Natural killer cell treated with Interleukin-12 subunit alpha and Interleukin-12 subunit beta and Interleukin-15 and Interleukin-18, amount 100 ng/mL, for 72 hours (primary cell): ENCODE results near the gene BACH2. TPM values are rescaled to one million over a fixed set of nuclear protein-coding genes. Genes with fewer than 3 reads are reported as not detected.

ENCODE experiments used
- ATAC-seq, 2 donors: fragments of 150-1000 bp; cut with Tn5 transposase in 1 of 2; sonication (Bioruptor Pico), chemical (Tn5 transposase) in 1 of 2; 2 replicates each; pipeline ENCODE4 v1.10.0; 2021
- DNase-seq: peaks from one replicate; pipeline ENCODE4 v3.0.0; 2022; ENCODE audit warnings: low spot score
- H3K27ac Mint-ChIP-seq, 2 donors: 1 replicate in 1 of 2; 2 replicates in 1 of 2; pipeline ENCODE4 v1.8.0; 2022; ENCODE audit warnings: mixed read lengths in 2 of 2, mild to moderate bottlenecking in 1 of 2, moderate library complexity in 1 of 2
- H3K27me3 Mint-ChIP-seq, 2 donors: 1 replicate in 1 of 2; 2 replicates in 1 of 2; pipeline ENCODE4 v1.8.0; 2022; ENCODE audit warnings: mixed read lengths in 2 of 2
- H3K36me3 Mint-ChIP-seq: one replicate; pipeline ENCODE4 v1.8.0; 2022; ENCODE audit warnings: mixed read lengths
- H3K4me1 Mint-ChIP-seq, 2 donors: 1 replicate in 1 of 2; 2 replicates in 1 of 2; pipeline ENCODE4 v1.8.0; 2022; ENCODE audit warnings: low read depth in 2 of 2, mixed read lengths in 2 of 2, mild to moderate bottlenecking in 1 of 2
- H3K4me3 Mint-ChIP-seq: one replicate; pipeline ENCODE4 v1.8.0; 2022; ENCODE audit warnings: mixed read lengths
- H3K9me3 Mint-ChIP-seq: 2 replicates; pipeline ENCODE4 v1.8.0; 2022; ENCODE audit warnings: mixed read lengths
- total RNA-seq, 2 donors: library from RNA; stranded (reverse); gene quantifications; one replicate each; pipeline ENCODE4 v1.2.3, GENCODE V29; 2022

Gene BACH2
- total RNA-seq, 2 donors from 2014 or later, result 3.1 to 5.8 TPM

DNA sequence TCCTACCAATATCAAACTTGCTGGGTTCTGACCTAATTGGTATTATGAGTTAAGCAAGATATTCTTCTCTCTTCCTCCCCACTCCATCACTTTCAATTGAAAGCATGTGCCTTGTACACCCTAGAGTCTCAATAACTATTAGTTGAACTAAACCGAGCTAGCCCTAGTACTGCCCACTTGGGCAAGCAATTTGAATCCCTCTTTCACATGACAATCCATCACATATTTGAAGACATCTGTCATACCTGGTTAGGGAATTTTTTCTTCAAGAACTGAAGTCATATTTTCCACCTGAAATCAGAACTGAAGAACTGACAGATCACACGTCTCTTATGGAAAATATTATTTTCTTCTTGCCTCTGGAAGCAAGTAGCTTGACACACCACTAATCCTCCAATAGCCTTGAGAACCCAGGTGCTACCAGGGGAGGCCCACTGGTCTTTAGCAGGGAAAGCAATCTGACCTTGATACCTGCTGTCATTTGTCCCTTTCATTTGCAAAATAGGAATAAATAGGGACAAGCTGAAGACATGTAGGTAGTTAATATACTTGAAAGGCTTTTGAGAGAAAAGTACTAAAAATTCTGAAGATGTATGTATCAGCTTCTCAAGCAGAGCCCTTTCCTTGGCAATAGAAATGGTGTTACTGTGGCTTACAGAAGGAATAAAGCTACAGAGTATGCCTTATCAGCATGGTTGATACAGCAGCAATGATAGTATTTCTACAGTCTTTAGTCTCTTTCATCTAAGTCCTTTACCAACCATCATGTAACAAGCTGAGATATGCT, 331.0 kb downstream of the BACH2 start:
- Mint-ChIP-seq H3K27me3 (no peaks in the 10 kb centered on the region), H3K4me1 (peaks cover 4 to 14% of the 10 kb centered on the region in 2 donors), H3K4me3 (no peak overlapping the region), H3K27ac (no peak overlapping the region), H3K36me3 (no peaks in the 10 kb centered on the region), H3K9me3 (no peaks in the 10 kb centered on the region)
- no peak for ATAC-seq
- DNase-seq, result no peak

DNA sequence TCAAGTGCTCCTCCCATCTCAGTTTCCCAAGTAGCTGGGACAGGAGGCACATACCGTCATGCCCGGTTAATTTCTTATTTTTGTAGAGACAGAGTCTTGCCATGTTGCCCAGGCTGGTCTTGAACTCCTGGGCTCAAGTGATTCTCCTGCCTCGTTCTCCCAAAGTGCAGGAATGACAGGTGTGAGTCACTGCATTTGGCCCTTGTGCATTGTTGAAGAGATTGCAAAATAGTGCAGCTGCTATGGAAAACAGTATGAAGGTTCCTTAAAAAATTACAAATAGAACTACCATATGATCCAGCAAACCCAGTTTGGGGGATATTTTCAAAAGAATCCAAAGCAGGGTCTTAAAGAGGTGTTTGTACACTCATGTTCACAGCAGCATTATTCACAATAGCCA, 333.3 kb downstream of the BACH2 start:
- H3K27me3 Mint-ChIP-seq, result no peaks in the 10 kb centered on the region
- H3K4me1 Mint-ChIP-seq, result peaks cover 4 to 14% of the 10 kb centered on the region in 2 donors
- H3K9me3 Mint-ChIP-seq, result no peaks in the 10 kb centered on the region
- no peaks in the 10 kb centered on the region for H3K36me3 Mint-ChIP-seq
- H3K27ac Mint-ChIP-seq, result no peak overlapping the region
- DNase-seq (no peak), ATAC-seq (no peak)
- no peak overlapping the region for H3K4me3 Mint-ChIP-seq

DNA sequence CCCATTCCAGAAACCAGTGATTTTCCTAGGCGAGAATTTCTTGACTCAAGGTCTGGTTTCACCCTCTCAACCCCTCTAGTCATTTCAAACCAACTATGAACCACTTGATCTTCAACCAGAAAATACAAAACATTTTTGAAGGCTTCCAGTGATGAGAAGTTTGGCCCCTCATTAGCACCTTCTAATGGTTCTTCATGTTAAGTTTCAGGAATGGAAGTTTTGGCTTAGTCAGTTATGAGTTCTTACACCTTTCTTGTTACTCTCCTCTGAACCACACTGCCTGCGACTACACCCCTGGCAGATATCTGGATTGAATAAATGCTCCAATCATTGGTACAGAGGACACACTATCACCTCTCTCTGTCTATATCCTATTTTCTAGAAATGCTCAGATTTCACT, 335.2 kb downstream of the BACH2 start:
- Mint-ChIP-seq H3K27ac (no peak overlapping the region), H3K9me3 (no peaks in the 10 kb centered on the region), H3K36me3 (no peaks in the 10 kb centered on the region), H3K27me3 (no peaks in the 10 kb centered on the region), H3K4me1 (peaks cover 4 to 14% of the 10 kb centered on the region in 2 donors), H3K4me3 (no peak overlapping the region)
- ATAC-seq, result no peak
- DNase-seq, result no peak

DNA sequence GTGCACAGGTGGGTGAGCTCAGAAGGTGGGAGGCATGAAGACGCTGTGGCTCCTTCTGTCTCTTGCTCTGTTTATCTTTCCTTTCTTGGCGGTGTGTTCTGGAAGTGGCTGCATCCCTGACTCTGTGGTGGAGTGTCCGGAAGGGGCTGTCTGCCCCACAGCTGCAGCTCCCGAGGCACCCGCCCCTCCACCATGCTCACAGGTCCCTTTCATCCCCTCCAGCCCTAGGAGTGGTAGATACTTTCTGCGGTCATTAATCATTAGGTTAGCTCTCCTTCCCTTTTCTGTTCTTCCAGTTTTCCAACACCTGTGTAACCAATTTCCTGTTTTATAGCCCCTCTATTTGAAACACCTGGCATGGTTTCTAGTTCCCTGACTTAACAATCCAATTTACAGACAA, 336.8 kb downstream of the BACH2 start:
- H3K9me3 Mint-ChIP-seq, result no peaks in the 10 kb centered on the region
- H3K27me3 Mint-ChIP-seq, result no peaks in the 10 kb centered on the region
- H3K36me3 Mint-ChIP-seq, result no peaks in the 10 kb centered on the region
- peak overlapping the region in 1 of 2 donors; percentile 10 for H3K27ac Mint-ChIP-seq
- no peak overlapping the region for H3K4me3 Mint-ChIP-seq
- no peak for ATAC-seq
- DNase-seq, result no peak
- H3K4me1 Mint-ChIP-seq, result peaks cover 16 to 23% of the 10 kb centered on the region in 2 donors

DNA sequence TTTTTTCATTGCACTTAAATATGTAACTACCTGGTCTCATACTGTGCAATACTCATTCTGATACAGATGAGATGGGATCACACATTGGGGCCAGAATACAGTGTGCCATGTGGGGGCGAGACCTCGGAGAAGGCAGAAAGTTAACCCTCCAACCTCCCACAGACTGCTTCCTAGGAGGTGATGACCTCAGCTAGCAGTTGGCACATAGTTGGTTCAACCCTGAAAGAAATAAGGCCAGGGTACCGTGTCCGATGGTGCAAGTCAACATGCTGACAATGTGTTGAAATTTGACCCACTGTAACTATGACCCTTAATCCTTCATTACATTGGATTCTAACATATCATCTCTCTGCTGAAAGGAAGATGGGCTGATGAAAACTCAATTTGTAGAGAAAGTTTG, 340.5 kb downstream of the BACH2 start:
- DNase-seq (no peak), ATAC-seq (no peak)
- Mint-ChIP-seq H3K4me3 (no peak overlapping the region), H3K27ac (no peak overlapping the region), H3K9me3 (no peaks in the 10 kb centered on the region), H3K4me1 (peaks cover 48 to 49% of the 10 kb centered on the region in 2 donors), H3K36me3 (peaks cover 3% of the 10 kb centered on the region), H3K27me3 (no peaks in the 10 kb centered on the region)

DNA sequence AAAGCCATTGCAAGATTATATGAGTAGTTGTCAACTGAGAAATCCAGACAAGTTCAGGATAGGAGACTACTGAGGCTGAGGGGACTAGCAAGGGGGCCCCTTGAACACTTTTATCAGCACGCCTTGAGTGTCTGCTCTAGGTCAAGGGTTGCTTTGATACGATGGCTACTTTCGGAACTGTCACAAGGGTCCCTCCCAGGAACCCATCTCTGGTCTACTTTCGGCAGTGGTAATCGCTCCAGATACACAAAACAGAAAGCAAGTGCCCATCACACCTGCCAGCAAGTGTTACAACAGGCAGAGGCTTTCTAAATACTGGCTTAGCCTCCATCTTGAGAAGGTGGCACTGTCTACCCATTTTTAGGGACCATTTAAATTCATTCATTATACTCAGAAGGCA, 341.3 kb downstream of the BACH2 start:
- Mint-ChIP-seq H3K9me3 (no peaks in the 10 kb centered on the region), H3K27me3 (no peaks in the 10 kb centered on the region), H3K36me3 (peaks cover 4% of the 10 kb centered on the region), H3K4me3 (peak overlapping the region; percentile 73), H3K4me1 (peaks cover 50 to 51% of the 10 kb centered on the region in 2 donors), H3K27ac (peak overlapping the region in 1 of 2 donors; percentile 9)
- no peak for ATAC-seq
- no peak for DNase-seq

DNA sequence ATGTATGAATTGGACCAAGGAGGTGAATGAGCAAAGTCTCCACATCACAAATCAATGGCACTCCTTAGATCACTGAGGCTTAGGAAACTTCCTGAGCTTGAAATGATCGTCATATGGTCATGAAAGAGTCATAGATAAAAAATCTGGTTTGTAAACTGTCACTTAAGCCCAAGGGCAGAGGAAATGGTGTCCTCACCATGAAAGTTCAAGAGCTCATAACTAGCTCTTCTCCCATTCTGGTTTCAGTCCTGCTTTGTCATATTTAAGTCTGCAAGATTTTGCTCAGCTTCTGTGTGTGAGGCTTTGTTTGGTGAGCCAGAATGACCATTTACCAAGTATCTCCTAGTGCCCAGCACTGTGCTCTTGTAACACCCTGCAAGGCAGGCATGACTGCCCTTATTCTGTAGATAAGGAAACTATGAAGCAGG, 341.9 kb downstream of the BACH2 start:
- H3K27me3 Mint-ChIP-seq, result no peaks in the 10 kb centered on the region
- no peaks in the 10 kb centered on the region for H3K9me3 Mint-ChIP-seq
- peak overlapping the region; percentile 73 for H3K4me3 Mint-ChIP-seq
- H3K4me1 Mint-ChIP-seq, result peaks cover 50 to 51% of the 10 kb centered on the region in 2 donors
- ATAC-seq, result peak; percentile 44 to 74
- no peak for DNase-seq
- H3K36me3 Mint-ChIP-seq, result peaks cover 4% of the 10 kb centered on the region
- H3K27ac Mint-ChIP-seq, result peak overlapping the region in 1 of 2 donors; percentile 9

DNA sequence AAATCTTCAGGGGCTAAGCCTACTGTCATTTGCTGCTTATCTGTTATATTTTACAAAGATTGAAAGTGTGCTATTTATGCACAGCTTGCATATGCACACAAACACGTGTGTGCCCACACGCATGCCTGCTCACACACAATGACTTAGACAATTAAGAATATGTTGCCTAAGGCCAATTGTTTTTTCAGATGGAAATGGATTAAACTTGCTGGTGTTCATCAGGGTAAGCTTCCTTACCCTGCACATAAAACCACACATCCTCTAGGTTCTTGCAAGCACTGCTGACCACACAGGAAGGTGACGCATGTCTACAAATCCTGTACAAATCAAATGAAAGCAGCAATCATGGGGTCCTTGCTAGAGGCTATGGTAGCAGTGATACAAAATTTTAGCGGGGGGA, 344.0 kb downstream of the BACH2 start:
- H3K9me3 Mint-ChIP-seq, result no peaks in the 10 kb centered on the region
- DNase-seq (peak; percentile 75), ATAC-seq (peak; percentile 90 to 91)
- peaks cover 50 to 51% of the 10 kb centered on the region in 2 donors for H3K4me1 Mint-ChIP-seq
- H3K36me3 Mint-ChIP-seq, result peaks cover 4% of the 10 kb centered on the region
- peak overlapping the region; percentile 78 for H3K4me3 Mint-ChIP-seq
- H3K27me3 Mint-ChIP-seq, result no peaks in the 10 kb centered on the region
- H3K27ac Mint-ChIP-seq, result peak overlapping the region; percentile 58 to 61

DNA sequence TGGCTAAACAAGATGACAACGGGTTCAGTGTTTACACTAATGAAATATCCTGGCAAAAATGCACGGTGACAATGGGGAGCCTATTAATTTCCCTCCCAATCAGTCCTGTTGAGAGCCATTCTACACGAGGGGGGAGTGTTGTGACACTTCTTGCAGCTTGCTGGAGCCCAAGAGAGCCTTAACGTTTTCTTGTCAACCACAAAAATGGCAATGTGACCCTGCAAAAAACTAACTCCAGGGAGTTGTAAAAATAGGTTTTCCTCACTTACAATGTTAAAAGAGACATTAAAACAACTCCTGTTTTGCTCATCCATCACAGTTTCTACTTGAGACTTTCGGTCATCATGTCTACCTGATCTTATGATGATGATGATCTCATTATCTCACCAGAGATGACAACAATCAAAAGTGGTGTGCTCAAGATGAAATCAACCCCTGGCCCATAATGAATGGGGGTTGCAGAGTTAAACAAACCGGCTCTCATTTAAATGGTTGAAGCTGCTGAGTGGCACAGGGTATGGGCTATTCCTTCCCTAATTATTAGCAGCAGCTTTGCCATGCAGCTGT, 344.5 kb downstream of the BACH2 start:
- Mint-ChIP-seq H3K27ac (peak overlapping the region; percentile 58 to 61), H3K36me3 (peaks cover 4% of the 10 kb centered on the region), H3K4me1 (peaks cover 50 to 51% of the 10 kb centered on the region in 2 donors), H3K4me3 (peak overlapping the region; percentile 78), H3K27me3 (no peaks in the 10 kb centered on the region), H3K9me3 (no peaks in the 10 kb centered on the region)
- DNase-seq (no peak), ATAC-seq (peak; percentile 64 to 68)

DNA sequence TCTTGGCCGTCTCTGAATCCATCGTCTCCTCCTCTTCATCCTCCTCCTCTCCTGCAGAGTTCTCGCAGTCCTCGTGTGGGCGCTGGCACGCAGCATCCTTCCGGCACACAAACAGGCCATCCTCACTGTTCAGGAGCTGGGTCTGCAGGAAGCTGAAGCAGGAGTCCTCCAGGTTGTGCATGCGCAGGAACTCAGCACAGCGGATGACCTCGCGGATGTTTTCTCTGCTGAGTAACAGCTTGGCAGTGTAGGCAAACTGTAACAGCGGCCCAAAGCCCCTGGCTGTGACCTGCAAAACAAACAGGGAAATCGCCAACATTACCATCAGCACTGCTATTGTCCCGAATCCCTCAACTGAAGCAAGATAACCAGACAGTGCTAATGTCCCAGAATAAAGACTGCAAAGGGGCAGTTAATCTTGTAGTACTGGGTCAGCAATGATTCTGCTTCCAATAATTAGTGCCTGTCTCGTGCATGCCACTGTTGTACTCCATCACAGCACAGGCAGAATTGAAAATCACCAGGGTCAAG, 345.0 kb downstream of the BACH2 start:
- H3K36me3 Mint-ChIP-seq, result peaks cover 4% of the 10 kb centered on the region
- peaks cover 50 to 51% of the 10 kb centered on the region in 2 donors for H3K4me1 Mint-ChIP-seq
- peak overlapping the region; percentile 78 for H3K4me3 Mint-ChIP-seq
- H3K27me3 Mint-ChIP-seq, result no peaks in the 10 kb centered on the region
- H3K9me3 Mint-ChIP-seq, result no peaks in the 10 kb centered on the region
- DNase-seq (no peak), ATAC-seq (no peak)
- H3K27ac Mint-ChIP-seq, result peak overlapping the region; percentile 23 to 58

DNA sequence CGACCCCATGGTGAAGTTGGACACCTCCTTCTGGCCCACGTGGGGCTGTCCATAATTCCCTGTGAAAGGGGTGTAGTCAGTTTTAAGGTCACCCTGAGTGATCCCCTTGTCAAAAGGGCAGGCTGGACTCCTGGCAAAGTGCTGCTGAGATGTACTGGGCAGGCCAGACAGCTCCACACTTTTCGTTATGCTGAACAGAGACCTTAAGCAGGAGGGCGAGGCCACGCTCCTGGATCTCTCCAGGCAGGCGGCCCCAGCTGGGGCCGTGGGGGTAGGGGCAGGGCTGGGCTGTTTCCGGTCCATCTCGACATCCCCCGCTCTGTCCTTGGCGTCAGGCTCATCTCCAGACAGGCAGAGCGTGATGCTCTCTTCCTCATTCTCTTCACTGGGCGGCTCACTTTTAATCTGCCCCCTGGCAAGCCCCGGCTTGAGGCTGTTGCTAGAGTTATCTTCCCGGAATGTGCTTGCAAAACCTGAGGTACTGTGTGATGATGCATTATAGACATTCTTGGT, 345.7 kb downstream of the BACH2 start:
- H3K27ac Mint-ChIP-seq, result peak overlapping the region; percentile 23 to 58
- peaks cover 47 to 49% of the 10 kb centered on the region in 2 donors for H3K4me1 Mint-ChIP-seq
- no peak for DNase-seq
- no peaks in the 10 kb centered on the region for H3K27me3 Mint-ChIP-seq
- peaks cover 4% of the 10 kb centered on the region for H3K36me3 Mint-ChIP-seq
- no peak for ATAC-seq
- no peak overlapping the region for H3K4me3 Mint-ChIP-seq
- H3K9me3 Mint-ChIP-seq, result no peaks in the 10 kb centered on the region

DNA sequence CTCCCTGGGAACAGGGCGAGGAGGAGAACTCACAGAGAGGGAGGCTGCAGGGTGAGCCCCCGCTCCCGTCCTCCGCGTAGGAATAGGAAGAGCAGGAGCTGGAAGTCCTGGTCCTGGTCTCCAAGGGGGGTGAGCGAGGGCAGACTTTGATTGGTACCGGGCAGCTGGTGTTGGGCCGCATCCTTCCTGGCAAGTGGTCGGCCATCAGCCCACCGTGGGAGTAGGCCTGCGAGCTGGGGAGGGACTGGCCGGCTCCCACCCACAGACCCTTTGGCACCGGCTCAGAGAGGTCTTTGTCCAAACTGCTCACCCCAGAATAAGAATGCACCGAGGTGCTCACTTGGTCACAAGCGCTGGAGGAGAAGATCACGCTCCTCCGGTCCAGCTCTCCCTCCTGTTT, 346.2 kb downstream of the BACH2 start:
- H3K27me3 Mint-ChIP-seq, result no peaks in the 10 kb centered on the region
- H3K27ac Mint-ChIP-seq, result no peak overlapping the region
- H3K4me1 Mint-ChIP-seq, result peaks cover 42 to 44% of the 10 kb centered on the region in 2 donors
- ATAC-seq, result no peak
- no peak for DNase-seq
- H3K36me3 Mint-ChIP-seq, result peaks cover 4% of the 10 kb centered on the region
- no peaks in the 10 kb centered on the region for H3K9me3 Mint-ChIP-seq
- no peak overlapping the region for H3K4me3 Mint-ChIP-seq

DNA sequence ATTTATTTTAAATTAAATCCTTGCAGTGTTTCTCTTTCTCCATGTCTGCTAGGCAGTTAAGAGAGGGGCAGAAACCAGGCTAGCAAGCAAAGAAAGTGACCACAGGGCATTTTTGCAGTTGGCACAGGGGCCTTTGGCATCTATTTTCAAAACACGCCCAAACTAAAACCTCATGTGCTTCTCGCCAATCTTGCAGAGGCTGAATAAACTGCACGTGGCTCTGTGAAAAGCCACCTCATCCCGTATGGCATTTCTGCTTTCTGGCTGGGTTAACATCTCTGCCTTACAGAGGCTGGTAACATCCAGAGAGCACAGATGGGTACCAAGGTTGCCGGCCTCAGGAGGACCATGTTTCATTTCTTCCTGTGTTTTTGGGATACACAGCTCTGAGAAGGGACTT, 347.8 kb downstream of the BACH2 start:
- Mint-ChIP-seq H3K27me3 (no peaks in the 10 kb centered on the region), H3K9me3 (no peaks in the 10 kb centered on the region), H3K4me3 (no peak overlapping the region), H3K36me3 (peaks cover 4% of the 10 kb centered on the region), H3K27ac (no peak overlapping the region), H3K4me1 (peaks cover 35 to 36% of the 10 kb centered on the region in 2 donors)
- ATAC-seq (no peak), DNase-seq (no peak)

DNA sequence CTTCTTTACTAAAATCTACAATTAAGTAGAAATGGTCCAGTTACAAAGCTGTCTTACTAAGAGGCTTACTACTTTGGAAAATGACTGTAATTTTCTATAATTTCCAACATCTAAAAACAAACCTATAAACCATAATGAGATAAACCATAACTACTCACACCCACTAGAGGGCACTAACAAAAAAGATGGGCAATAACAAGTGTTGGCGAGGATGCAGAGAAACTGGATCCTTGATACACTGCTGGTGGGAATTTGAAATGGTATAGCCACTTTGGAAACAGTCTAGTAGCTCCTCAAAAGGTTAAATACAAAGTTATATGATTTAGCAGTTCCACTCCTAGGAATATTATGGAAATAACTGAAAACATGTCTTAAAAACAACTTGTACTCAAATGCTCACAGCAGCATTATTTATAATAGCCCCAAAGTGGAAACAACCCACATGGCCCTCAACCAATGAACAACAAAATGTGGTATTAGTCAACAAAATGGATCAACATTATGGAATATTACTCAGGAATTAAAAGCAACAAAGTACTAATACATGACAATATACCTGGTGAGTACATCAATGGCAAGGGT, 351.7 kb downstream of the BACH2 start:
- H3K27ac Mint-ChIP-seq, result peak overlapping the region in 1 of 2 donors; percentile 87
- H3K36me3 Mint-ChIP-seq, result no peaks in the 10 kb centered on the region
- no peak for ATAC-seq
- DNase-seq, result no peak
- no peaks in the 10 kb centered on the region for H3K27me3 Mint-ChIP-seq
- no peak overlapping the region for H3K4me3 Mint-ChIP-seq
- peaks cover 8 to 14% of the 10 kb centered on the region in 2 donors for H3K4me1 Mint-ChIP-seq
- no peaks in the 10 kb centered on the region for H3K9me3 Mint-ChIP-seq
